ENCODE measurements around the gene TMEM17.

Gene TMEM17

DNA sequence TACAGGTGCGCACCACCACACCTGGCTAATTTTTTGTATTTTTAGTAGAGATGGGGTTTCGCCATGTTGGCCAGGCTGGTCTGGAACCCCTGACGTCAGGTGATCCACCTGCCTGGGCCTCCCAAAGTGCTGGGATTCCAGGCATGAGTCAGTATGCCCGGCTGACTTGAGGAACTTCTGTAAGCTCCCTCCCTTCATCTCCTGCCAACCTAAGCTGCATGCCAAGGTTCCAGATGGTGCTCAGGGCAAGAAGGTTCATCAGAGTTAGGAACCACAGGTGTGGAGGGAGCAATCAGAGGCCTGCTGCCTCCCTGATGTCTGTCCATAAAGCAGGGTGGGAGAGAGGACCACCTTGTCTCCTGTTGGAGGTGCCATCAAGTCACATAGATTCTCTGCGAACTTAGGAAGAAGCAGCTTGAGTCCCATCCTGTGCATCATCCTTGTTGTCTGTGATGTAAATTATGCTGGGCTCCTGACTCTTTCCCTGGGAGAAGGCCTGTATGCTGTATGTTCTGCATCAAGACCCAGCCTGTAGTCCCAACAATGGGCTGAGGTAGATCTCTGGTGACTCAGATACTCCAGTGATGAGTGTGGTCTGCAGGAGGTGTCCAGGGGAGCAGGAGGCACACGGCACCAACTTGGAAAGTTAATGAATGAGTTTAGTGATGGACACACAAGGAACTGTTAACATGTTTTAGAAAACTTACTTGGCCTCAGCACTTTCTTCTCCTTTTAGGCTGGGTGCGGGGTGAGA is 53.1 kb downstream of the TMEM17 start:
- no peak for DNase-seq

DNA sequence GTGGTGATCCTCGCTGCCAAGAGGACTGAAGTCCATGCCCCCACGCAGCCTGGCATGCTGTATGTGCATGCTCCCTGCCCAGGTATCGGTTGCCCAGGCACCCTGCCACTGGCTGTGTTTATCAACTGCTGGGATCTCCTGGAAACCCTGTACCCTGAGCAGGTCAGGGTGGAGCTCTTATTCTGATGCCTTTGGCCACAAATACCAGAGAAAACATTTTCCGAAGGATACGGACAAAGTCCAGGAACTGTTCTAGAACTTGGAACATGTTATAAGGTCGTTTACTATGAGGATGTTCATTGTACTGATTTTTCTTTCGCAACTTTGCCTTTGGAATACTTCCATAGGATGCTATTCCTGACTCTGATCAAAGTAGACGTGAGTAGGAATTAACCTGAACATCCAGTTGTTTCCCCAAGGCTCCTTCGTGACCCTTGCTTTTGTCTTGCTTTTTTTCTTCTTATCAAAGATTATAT is 55.2 kb downstream of the TMEM17 start:
- no peak for DNase-seq
